KMS-11 (cell line): ENCODE measurements around the gene TAS1R2.
"Not testable (repeated sequence)": the region's sequence is repeated elsewhere in the genome, so short reads cannot be mapped to it uniquely, and the experiment has no call there.

Experiments
- H2AFZ ChIP-seq: fragments of 200-600 bp; sonication (generic); 2 replicates; pipeline ENCODE4 v1.6.1; 2016; ENCODE audit warnings: antibody characterized with exemption, mixed run types, low read depth
- H3K27ac ChIP-seq: fragments of 200-600 bp; sonication (generic); 2 replicates; pipeline ENCODE4 v1.6.1; 2016; ENCODE audit warnings: mild to moderate bottlenecking, mixed run types
- H3K27me3 ChIP-seq: fragments of 200-600 bp; sonication (generic); 2 replicates; pipeline ENCODE4 v1.6.1; 2017; ENCODE audit warnings: mild to moderate bottlenecking, low read depth, mixed run types, moderate library complexity; ENCODE audit not compliant: insufficient read depth
- H3K36me3 ChIP-seq: fragments of 200-600 bp; sonication (generic); 2 replicates; pipeline ENCODE4 v1.6.1; 2017; ENCODE audit warnings: mild to moderate bottlenecking, mixed run types; ENCODE audit not compliant: insufficient read depth
- H3K4me1 ChIP-seq: fragments of 200-600 bp; sonication (generic); 2 replicates; pipeline ENCODE4 v1.6.1; 2016; ENCODE audit warnings: mild to moderate bottlenecking, low read depth, mixed run types; ENCODE audit not compliant: poor library complexity, severe bottlenecking
- H3K4me2 ChIP-seq: fragments of 200-600 bp; sonication (generic); 2 replicates; pipeline ENCODE4 v1.7.0; 2016; ENCODE audit warnings: mild to moderate bottlenecking, mixed run types
- H3K4me3 ChIP-seq: fragments of 200-600 bp; sonication (generic); IDR thresholded peaks from 2 replicates; pipeline ENCODE4 v1.6.1; 2017; ENCODE audit warnings: low read depth, low read length, mixed read lengths; ENCODE audit not compliant: insufficient read depth
- H3K79me2 ChIP-seq: fragments of 200-600 bp; sonication (generic); 2 replicates; pipeline ENCODE4 v1.6.1; 2016; ENCODE audit warnings: low read depth, mixed run types; ENCODE audit not compliant: insufficient read depth
- H3K9ac ChIP-seq: fragments of 200-600 bp; sonication (generic); 2 replicates; pipeline ENCODE4 v1.6.1; 2016; ENCODE audit warnings: mild to moderate bottlenecking, mixed run types
- H4K20me1 ChIP-seq: fragments of 200-600 bp; sonication (generic); 2 replicates; pipeline ENCODE4 v1.6.1; 2016; ENCODE audit warnings: mild to moderate bottlenecking, mixed run types; ENCODE audit not compliant: insufficient read depth
- CTCF ChIP-seq: fragments of 200-600 bp; sonication (generic); conservative IDR thresholded peaks from 2 replicates; pipeline ENCODE4 v1.6.1; 2017; ENCODE audit warnings: low read depth, mild to moderate bottlenecking, antibody characterized with exemption, low read length, moderate library complexity, mixed read lengths

The TAS1R2 gene

DNA sequence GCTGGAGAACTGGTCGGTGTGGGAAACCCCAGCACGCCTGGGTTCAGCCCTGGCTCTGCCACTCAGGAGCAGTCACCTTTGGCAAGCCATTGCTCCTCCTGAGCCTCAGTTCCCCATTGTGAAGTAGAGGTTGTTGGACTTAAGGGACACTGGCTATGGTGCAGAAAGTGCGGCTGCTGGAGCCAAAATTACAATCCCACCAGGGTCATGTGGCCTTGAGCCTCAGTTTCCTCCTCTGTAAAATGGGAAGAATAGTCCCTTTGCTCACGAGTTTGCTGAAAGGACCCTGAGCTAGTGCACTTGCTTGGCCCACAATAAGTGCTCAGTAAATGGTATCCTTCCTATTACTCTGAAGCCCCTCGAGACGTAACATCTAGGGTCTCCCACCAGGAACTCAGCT is 14.6 kb upstream of the TAS1R2 start:
- Histone ChIP-seq H4K20me1 (no peaks in the 10 kb centered on the region), H3K79me2 (no peaks in the 10 kb centered on the region), H3K27me3 (peaks cover 10% of the 10 kb centered on the region; the same call in 1 of the 2 replicates), H3K27ac (no peak overlapping the region), H2AFZ (no peak overlapping the region), H3K36me3 (no peaks in the 10 kb centered on the region), H3K4me2 (no peak overlapping the region), H3K9ac (no peak overlapping the region), H3K4me3 (no peak overlapping the region), H3K4me1 (no peaks in the 10 kb centered on the region)
- no peak for TF ChIP-seq CTCF

GRCh38 chr1:18872071-18872611 is 12.7 kb upstream of the TAS1R2 start:
- H3K4me1 ChIP-seq, result no peaks in the 10 kb centered on the region
- H3K9ac ChIP-seq, result no peak overlapping the region
- no peak for TF ChIP-seq CTCF
- H3K79me2 ChIP-seq, result no peaks in the 10 kb centered on the region
- H4K20me1 ChIP-seq, result no peaks in the 10 kb centered on the region
- no peak overlapping the region for H3K27ac ChIP-seq
- H3K4me2 ChIP-seq, result no peak overlapping the region
- H3K36me3 ChIP-seq, result no peaks in the 10 kb centered on the region
- H3K4me3 ChIP-seq, result no peak overlapping the region
- H2AFZ ChIP-seq, result no peak overlapping the region
- H3K27me3 ChIP-seq, result peaks cover 19% of the 10 kb centered on the region; the same call in 1 of the 2 replicates

DNA sequence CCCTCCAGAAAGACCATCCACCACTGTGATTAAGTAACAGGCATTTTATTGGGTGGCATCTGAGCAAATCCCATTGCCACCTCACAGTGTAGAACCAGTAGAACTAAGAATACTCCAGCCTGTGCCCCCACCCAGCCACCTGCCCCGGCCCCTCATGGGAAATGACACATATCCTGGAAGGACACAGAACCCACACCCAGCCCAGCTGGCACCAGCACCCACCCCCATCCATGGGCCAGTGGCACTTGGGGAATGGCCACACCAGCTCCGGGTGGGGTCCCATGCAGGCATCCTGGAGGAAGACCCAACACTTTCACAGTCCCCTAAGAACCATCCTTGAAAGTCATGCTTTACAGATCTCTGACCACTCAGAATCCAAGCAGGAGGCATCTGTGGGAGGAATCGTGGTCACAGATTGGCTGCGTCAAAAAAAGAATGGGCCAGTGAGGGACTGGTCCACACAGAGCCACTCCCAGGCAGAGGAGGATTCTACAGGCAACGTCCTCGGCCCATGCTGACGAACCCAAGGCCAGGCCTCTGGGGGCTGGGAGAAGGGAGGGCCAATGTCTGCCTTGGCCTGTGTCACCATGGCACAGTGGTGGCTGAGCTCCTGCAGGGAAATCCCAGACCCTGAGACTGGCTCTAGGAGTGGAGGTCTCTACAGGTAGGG is 12.1 kb upstream of the TAS1R2 start:
- Histone ChIP-seq H3K79me2 (no peaks in the 10 kb centered on the region), H3K4me2 (no peak overlapping the region)
- TF ChIP-seq CTCF, result no peak

DNA sequence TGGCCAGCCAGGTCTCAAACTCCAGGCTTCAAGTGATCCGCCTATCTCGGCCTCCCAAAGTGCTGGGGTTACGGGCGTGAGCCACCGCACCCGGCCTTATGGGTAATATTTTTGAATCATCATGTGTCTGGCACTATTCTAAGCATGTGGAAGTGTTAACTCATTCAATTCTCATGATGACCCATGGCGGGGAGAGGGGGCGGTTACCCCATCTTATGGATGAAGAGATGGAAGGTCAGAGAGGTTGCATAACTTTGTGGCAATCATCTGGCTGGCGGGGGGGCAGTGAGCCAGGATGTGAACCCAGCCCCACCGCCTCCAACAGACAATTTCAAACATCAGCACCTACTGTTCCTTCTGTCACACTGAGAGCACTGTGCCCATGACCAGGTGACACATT is 11.5 kb upstream of the TAS1R2 start:
- Histone ChIP-seq H3K36me3 (no peaks in the 10 kb centered on the region), H3K4me1 (no peaks in the 10 kb centered on the region), H3K79me2 (no peaks in the 10 kb centered on the region), H3K27me3 (peaks cover 30% of the 10 kb centered on the region; the same call in 1 of the 2 replicates), H3K4me2 (no peak overlapping the region), H3K27ac (no peak overlapping the region), H2AFZ (no peak overlapping the region), H3K9ac (no peak overlapping the region), H3K4me3 (no peak overlapping the region), H4K20me1 (no peaks in the 10 kb centered on the region)
- no peak for TF ChIP-seq CTCF

More for the DNA sequence above, 12.1 kb upstream of the TAS1R2 start:
- Histone ChIP-seq H3K9ac (no peak overlapping the region), H3K4me1 (no peaks in the 10 kb centered on the region), H3K36me3 (no peaks in the 10 kb centered on the region), H3K4me3 (no peak overlapping the region), H3K27ac (no peak overlapping the region), H3K27me3 (peaks cover 25% of the 10 kb centered on the region; the same call in 1 of the 2 replicates), H2AFZ (no peak overlapping the region), H4K20me1 (no peaks in the 10 kb centered on the region)

- peaks cover 33% of the 10 kb centered on the region; the same call in 1 of the 2 replicates for H3K27me3 ChIP-seq
- not testable (repeated sequence) for H3K27ac ChIP-seq, H3K4me2 ChIP-seq, H3K36me3 ChIP-seq, H4K20me1 ChIP-seq, H3K9ac ChIP-seq, H3K79me2 ChIP-seq, H3K4me1 ChIP-seq, H2AFZ ChIP-seq, H3K4me3 ChIP-seq
Observed at GRCh38 chr1:18870595-18870865, 11.1 kb upstream of the TAS1R2 start.
